Activated effector memory CD4-positive, alpha-beta T cell treated with Interleukin-2 at 50 U/mL for 16 hours (primary cell): ENCODE results near the gene SCD.

Experiments
- DNase-seq: peaks from one replicate; pipeline ENCODE4 v3.0.0-alpha.2; 2020

SCD gene

GRCh38 chr10:100401631-100402328 is 54.7 kb downstream of the SCD start:
- no peak for DNase-seq

DNA sequence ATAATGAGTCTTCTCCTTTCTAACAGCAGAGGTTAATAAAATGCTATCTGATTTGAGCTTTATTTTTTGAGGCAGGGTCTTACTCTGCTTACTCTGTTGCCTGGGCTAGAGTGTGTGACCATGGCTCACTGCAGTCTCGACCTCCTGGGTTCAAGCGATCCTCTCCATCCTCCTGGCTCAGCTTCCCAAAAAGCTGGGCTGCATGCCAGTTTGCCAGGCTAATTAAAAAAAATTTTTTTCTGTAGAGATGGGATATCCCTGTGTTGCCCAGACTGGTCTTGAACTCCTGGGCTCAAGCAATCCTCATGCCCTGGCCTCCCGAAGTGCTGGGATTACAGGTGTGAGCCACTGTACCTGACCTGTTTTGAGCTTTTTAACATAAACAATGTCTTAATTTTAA is 56.7 kb downstream of the SCD start:
- no peak for DNase-seq

- no peak for DNase-seq
Observed at GRCh38 chr10:100413173-100413572, 66.1 kb downstream of the SCD start.
